Measurements from ENCODE around the gene ACCS.

The ACCS gene

DNA sequence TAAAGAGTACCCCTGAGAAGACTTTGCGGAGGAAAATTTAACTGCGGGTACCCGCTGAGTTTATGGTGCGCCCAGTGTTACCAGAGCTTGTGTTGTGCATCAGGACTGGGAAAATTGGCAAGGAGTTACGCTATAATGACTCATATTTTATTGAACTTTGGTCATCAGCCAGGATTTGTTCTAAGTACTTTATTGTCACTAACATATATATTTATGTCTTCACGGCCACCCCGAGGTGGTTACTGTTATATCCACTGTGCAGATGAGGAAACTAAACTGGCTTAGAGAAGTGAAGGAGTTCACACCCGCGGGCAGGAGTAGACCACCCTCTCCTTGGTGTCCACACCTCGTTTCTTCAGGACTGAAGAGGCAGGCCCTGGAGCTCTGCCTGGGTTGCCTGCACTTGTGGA is 667 bp downstream of the ACCS start:
- no peak for DNase-seq
- no peaks in the 10 kb centered on the region for H3K27me3 Mint-ChIP-seq
- H3K36me3 Mint-ChIP-seq (ENCODE audit: low read depth), result peaks cover 3% of the 10 kb centered on the region
- peak overlapping the region; percentile 81 for H3K4me3 Mint-ChIP-seq
- H3K27ac Mint-ChIP-seq, result peak overlapping the region; percentile 94
- H3K4me1 Mint-ChIP-seq (ENCODE audit: low read depth), result peaks cover 24% of the 10 kb centered on the region
- no peaks in the 10 kb centered on the region for H3K9me3 Mint-ChIP-seq

GRCh38 chr11:44067266-44067665 is 1.2 kb downstream of the ACCS start:
- H3K9me3 Mint-ChIP-seq, result no peaks in the 10 kb centered on the region
- H3K27me3 Mint-ChIP-seq, result no peaks in the 10 kb centered on the region
- H3K27ac Mint-ChIP-seq, result peak overlapping the region; percentile 94
- no peak overlapping the region for H3K4me3 Mint-ChIP-seq
- H3K36me3 Mint-ChIP-seq (ENCODE audit: low read depth), result peaks cover 3% of the 10 kb centered on the region
- DNase-seq, result no peak
- peaks cover 24% of the 10 kb centered on the region for H3K4me1 Mint-ChIP-seq (ENCODE audit: low read depth)

DNA sequence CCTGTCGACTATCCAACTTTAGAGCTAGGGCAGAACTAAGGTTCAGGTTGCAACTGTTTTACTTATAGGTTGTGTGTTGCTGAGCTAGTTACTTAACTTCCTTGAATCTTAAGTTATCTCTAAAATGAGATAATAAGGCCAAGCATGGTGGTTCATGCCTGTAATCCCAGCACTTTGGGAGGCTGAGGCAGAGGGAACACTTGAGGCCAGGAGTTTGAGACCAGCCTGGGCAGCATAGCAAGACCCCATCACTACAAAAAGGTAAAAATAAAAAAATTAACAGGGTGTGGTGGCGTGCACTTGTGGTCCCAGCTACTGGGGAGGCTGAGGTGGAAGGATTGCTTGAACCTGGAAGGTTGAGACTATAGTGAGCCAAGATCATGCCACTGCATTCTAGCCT is 2.1 kb downstream of the ACCS start:
- Mint-ChIP-seq H3K4me3 (no peak overlapping the region), H3K9me3 (no peaks in the 10 kb centered on the region), H3K27me3 (no peaks in the 10 kb centered on the region), H3K4me1 (ENCODE audit: low read depth) (peaks cover 24% of the 10 kb centered on the region), H3K36me3 (ENCODE audit: low read depth) (peaks cover 3% of the 10 kb centered on the region), H3K27ac (no peak overlapping the region)
- DNase-seq, result no peak

GRCh38 chr11:44071157-44071556 is 5.1 kb downstream of the ACCS start:
- Mint-ChIP-seq H3K36me3 (ENCODE audit: low read depth) (peaks cover 5% of the 10 kb centered on the region), H3K27me3 (no peaks in the 10 kb centered on the region), H3K4me1 (ENCODE audit: low read depth) (peaks cover 12% of the 10 kb centered on the region), H3K9me3 (no peaks in the 10 kb centered on the region), H3K4me3 (no peak overlapping the region), H3K27ac (no peak overlapping the region)
- no peak for DNase-seq

GRCh38 chr11:44072757-44073658 is 6.9 kb downstream of the ACCS start:
- Mint-ChIP-seq H3K27ac (no peak overlapping the region), H3K36me3 (ENCODE audit: low read depth) (peaks cover 9% of the 10 kb centered on the region), H3K27me3 (no peaks in the 10 kb centered on the region), H3K9me3 (no peaks in the 10 kb centered on the region), H3K4me1 (ENCODE audit: low read depth) (no peaks in the 10 kb centered on the region), H3K4me3 (no peak overlapping the region)
- DNase-seq, result no peak

- Mint-ChIP-seq H3K36me3 (ENCODE audit: low read depth) (peaks cover 13% of the 10 kb centered on the region), H3K4me3 (no peak overlapping the region), H3K9me3 (no peaks in the 10 kb centered on the region), H3K27me3 (no peaks in the 10 kb centered on the region), H3K4me1 (ENCODE audit: low read depth) (no peaks in the 10 kb centered on the region), H3K27ac (no peak overlapping the region)
- no peak for DNase-seq
Observed at GRCh38 chr11:44078794-44079193, 12.7 kb downstream of the ACCS start.

DNA sequence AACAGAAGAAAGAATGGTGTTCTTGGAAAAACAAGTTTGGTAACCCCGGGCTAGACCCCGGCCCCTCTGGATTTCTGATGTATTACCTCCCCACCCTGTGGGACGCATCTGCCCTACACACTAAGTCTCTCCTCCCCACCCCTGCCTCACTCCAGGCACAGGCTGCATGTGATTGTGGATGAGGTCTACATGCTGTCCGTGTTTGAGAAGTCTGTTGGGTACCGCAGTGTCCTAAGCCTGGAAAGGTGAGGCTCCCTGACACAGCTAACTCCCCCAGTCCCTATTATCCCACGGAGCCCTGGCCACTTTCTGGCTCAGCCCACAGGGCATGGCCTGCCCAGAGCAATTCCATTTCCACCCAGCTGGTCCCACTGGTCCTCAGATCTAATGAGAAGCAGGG is 13.3 kb downstream of the ACCS start:
- Mint-ChIP-seq H3K4me1 (ENCODE audit: low read depth) (no peaks in the 10 kb centered on the region), H3K4me3 (no peak overlapping the region), H3K9me3 (no peaks in the 10 kb centered on the region), H3K27ac (no peak overlapping the region), H3K36me3 (ENCODE audit: low read depth) (peaks cover 18% of the 10 kb centered on the region), H3K27me3 (no peaks in the 10 kb centered on the region)
- no peak for DNase-seq

- no peaks in the 10 kb centered on the region for H3K4me1 Mint-ChIP-seq (ENCODE audit: low read depth)
- peaks cover 19% of the 10 kb centered on the region for H3K36me3 Mint-ChIP-seq (ENCODE audit: low read depth)
- H3K9me3 Mint-ChIP-seq, result peaks cover 5% of the 10 kb centered on the region
- H3K27me3 Mint-ChIP-seq, result no peaks in the 10 kb centered on the region
- no peak for DNase-seq
- H3K27ac Mint-ChIP-seq, result no peak overlapping the region
- H3K4me3 Mint-ChIP-seq, result no peak overlapping the region
Observed at GRCh38 chr11:44080951-44081350, 14.9 kb downstream of the ACCS start.

- Mint-ChIP-seq H3K36me3 (ENCODE audit: low read depth) (peaks cover 13% of the 10 kb centered on the region), H3K27ac (no peak overlapping the region), H3K9me3 (peaks cover 5% of the 10 kb centered on the region), H3K4me3 (no peak overlapping the region), H3K27me3 (no peaks in the 10 kb centered on the region), H3K4me1 (ENCODE audit: low read depth) (no peaks in the 10 kb centered on the region)
- DNase-seq, result no peak
Observed at GRCh38 chr11:44082645-44083044, 16.6 kb downstream of the ACCS start.

DNA sequence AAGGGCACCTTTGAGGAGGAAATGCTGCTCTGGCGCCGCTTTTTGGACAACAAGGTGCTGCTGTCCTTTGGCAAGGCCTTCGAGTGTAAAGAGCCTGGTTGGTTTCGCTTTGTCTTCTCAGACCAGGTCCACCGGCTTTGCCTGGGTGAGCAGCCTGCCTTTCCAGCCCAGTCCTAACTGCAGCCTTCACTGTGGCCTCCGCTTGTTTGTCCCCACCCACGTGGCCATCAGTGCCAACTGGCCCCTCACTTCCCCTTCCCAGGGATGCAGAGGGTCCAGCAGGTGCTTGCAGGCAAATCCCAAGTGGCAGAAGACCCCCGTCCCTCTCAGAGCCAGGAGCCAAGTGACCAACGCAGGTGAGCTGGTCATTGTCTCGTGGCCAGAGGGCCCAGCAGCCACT is 17.4 kb downstream of the ACCS start:
- no peak overlapping the region for H3K4me3 Mint-ChIP-seq
- peaks cover 5% of the 10 kb centered on the region for H3K9me3 Mint-ChIP-seq
- H3K4me1 Mint-ChIP-seq (ENCODE audit: low read depth), result no peaks in the 10 kb centered on the region
- DNase-seq, result no peak
- H3K36me3 Mint-ChIP-seq (ENCODE audit: low read depth), result peaks cover 13% of the 10 kb centered on the region
- H3K27me3 Mint-ChIP-seq, result no peaks in the 10 kb centered on the region
- no peak overlapping the region for H3K27ac Mint-ChIP-seq

GRCh38 chr11:44083906-44084305 is 17.8 kb downstream of the ACCS start:
- H3K36me3 Mint-ChIP-seq (ENCODE audit: low read depth), result peaks cover 13% of the 10 kb centered on the region
- no peaks in the 10 kb centered on the region for H3K4me1 Mint-ChIP-seq (ENCODE audit: low read depth)
- H3K9me3 Mint-ChIP-seq, result peaks cover 5% of the 10 kb centered on the region
- H3K27ac Mint-ChIP-seq, result no peak overlapping the region
- H3K4me3 Mint-ChIP-seq, result no peak overlapping the region
- H3K27me3 Mint-ChIP-seq, result no peaks in the 10 kb centered on the region
- DNase-seq, result no peak

GRCh38 chr11:44085330-44085729 is 19.3 kb downstream of the ACCS start:
- no peaks in the 10 kb centered on the region for H3K4me1 Mint-ChIP-seq (ENCODE audit: low read depth)
- no peak for DNase-seq
- peaks cover 13% of the 10 kb centered on the region for H3K36me3 Mint-ChIP-seq (ENCODE audit: low read depth)
- no peak overlapping the region for H3K27ac Mint-ChIP-seq
- peaks cover 5% of the 10 kb centered on the region for H3K9me3 Mint-ChIP-seq
- no peaks in the 10 kb centered on the region for H3K27me3 Mint-ChIP-seq
- H3K4me3 Mint-ChIP-seq, result no peak overlapping the region

DNA sequence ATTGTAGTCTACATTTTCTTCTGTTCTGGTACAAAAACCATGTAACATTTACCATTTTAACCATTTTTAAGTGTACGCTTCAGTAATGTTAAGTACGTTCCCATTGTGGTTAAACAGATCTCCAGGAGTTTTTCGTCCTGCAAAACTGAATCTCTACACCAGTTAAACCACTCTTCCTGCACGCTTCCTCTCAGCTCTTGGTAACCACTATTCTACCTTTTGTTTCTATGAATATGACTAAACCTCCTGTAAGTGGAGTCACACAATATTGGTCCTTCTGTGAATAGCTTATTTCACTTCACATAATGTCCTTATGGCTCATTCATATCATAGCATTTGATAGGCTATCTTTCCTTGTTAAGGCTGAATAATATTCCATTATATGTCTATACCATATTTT is 22.3 kb downstream of the ACCS start:
- Mint-ChIP-seq H3K4me3 (no peak overlapping the region), H3K9me3 (peaks cover 5% of the 10 kb centered on the region), H3K4me1 (ENCODE audit: low read depth) (no peaks in the 10 kb centered on the region), H3K36me3 (ENCODE audit: low read depth) (peaks cover 11% of the 10 kb centered on the region), H3K27me3 (no peaks in the 10 kb centered on the region), H3K27ac (no peak overlapping the region)
- DNase-seq, result no peak

- no peak overlapping the region for H3K27ac Mint-ChIP-seq
- no peak overlapping the region for H3K4me3 Mint-ChIP-seq
- peaks cover 9% of the 10 kb centered on the region for H3K36me3 Mint-ChIP-seq (ENCODE audit: low read depth)
- H3K4me1 Mint-ChIP-seq (ENCODE audit: low read depth), result no peaks in the 10 kb centered on the region
- no peaks in the 10 kb centered on the region for H3K27me3 Mint-ChIP-seq
- H3K9me3 Mint-ChIP-seq, result peaks cover 5% of the 10 kb centered on the region
- DNase-seq, result no peak
Observed at GRCh38 chr11:44088871-44089270, 22.8 kb downstream of the ACCS start.

DNA sequence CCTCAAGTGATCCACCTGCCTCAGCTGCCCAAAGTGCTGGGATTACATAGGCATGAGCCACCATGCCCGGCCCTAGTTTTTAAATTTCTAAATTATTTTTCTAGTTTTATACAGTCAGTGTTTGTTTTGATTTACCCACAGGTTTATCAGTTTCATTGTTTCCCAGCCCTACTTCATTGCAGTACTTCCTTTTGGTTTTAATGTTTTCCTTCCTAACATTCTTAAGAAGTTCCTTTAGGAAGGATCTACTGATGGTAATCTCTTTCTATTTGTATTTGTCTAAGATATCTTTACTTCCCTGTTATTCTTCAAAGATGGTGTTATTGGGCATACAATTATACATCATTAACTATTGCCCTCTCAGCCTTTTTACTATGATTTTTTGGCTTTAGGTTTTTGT is 24.5 kb downstream of the ACCS start:
- Mint-ChIP-seq H3K4me1 (ENCODE audit: low read depth) (peaks cover 13% of the 10 kb centered on the region), H3K27ac (no peak overlapping the region), H3K27me3 (no peaks in the 10 kb centered on the region), H3K9me3 (peaks cover 2% of the 10 kb centered on the region), H3K36me3 (ENCODE audit: low read depth) (peaks cover 2% of the 10 kb centered on the region), H3K4me3 (no peak overlapping the region)
- DNase-seq, result no peak

All from activated T-cell treated with anti-CD3 and anti-CD28 coated beads, Interleukin-2, amount 50 U/mL, for 24 hours (primary cell).